ENCODE measurements around the gene DNAH7. TPM values are rescaled to one million over a fixed set of nuclear protein-coding genes. Genes with fewer than 3 reads are reported as not detected.
A peak's percentile ranks its signal among the peaks of the same experiment; 100 is the strongest.

The DNAH7 gene
- total RNA-seq, 1 donor from 2014 or later: 0.25 TPM

- no peak for DNase-seq
- intact Hi-C loops (cut with micrococcal nuclease): no loop called here
- ATAC-seq: no peak
These were observed 169.4 kb downstream of the DNAH7 start for GRCh38 chr2:195899226-195899625.

- intact Hi-C loops (cut with micrococcal nuclease): no loop called here
- ATAC-seq (peak; percentile 74), DNase-seq (peak; percentile 85)
These were observed 170.0 kb downstream of the DNAH7 start for GRCh38 chr2:195898505-195899191.

GRCh38 chr2:195891081-195891480 is 177.6 kb downstream of the DNAH7 start:
- ATAC-seq: no peak
- intact Hi-C loops (cut with micrococcal nuclease): no loop called here
- no peak for DNase-seq

- intact Hi-C loops (cut with micrococcal nuclease): no loop called here
- ATAC-seq (no peak), DNase-seq (no peak)
These were observed 189.5 kb downstream of the DNAH7 start for GRCh38 chr2:195879153-195879552.

GRCh38 chr2:195871326-195871725 is 197.3 kb downstream of the DNAH7 start:
- DNase-seq: no peak
- ATAC-seq: no peak
- intact Hi-C loops (cut with micrococcal nuclease): no loop called here

- intact Hi-C loops (cut with micrococcal nuclease): no loop called here
- DNase-seq (no peak), ATAC-seq (no peak)
These were observed 204.3 kb downstream of the DNAH7 start for GRCh38 chr2:195864316-195864715.

GRCh38 chr2:195863564-195863963 is 205.1 kb downstream of the DNAH7 start:
- DNase-seq (no peak), ATAC-seq (no peak)
- intact Hi-C loops (cut with micrococcal nuclease): no loop called here

GRCh38 chr2:195863121-195863520 is 205.5 kb downstream of the DNAH7 start:
- ATAC-seq: no peak
- no peak for DNase-seq
- intact Hi-C loops (cut with micrococcal nuclease): no loop called here

GRCh38 chr2:195861821-195862220 is 206.8 kb downstream of the DNAH7 start:
- no peak for DNase-seq
- no peak for ATAC-seq
- intact Hi-C loops (cut with micrococcal nuclease): no loop called here

GRCh38 chr2:195859513-195859912 is 209.1 kb downstream of the DNAH7 start:
- ATAC-seq (no peak), DNase-seq (no peak)
- intact Hi-C loops (cut with micrococcal nuclease): no loop called here

- ATAC-seq: no peak
- intact Hi-C loops (cut with micrococcal nuclease): no loop called here
- no peak for DNase-seq
These were observed 211.5 kb downstream of the DNAH7 start for GRCh38 chr2:195857132-195857531.

- no peak for DNase-seq
- intact Hi-C loops (cut with micrococcal nuclease): no loop called here
- ATAC-seq: no peak
These were observed 217.9 kb downstream of the DNAH7 start for GRCh38 chr2:195850764-195851163.

- intact Hi-C loops (cut with micrococcal nuclease): no loop called here
- no peak for DNase-seq
- no peak for ATAC-seq
These were observed 220.3 kb downstream of the DNAH7 start for GRCh38 chr2:195848119-195848899.

GRCh38 chr2:195842932-195843331 is 225.7 kb downstream of the DNAH7 start:
- DNase-seq: no peak
- intact Hi-C loops (cut with micrococcal nuclease): no loop called here
- no peak for ATAC-seq

- no peak for ATAC-seq
- intact Hi-C loops (cut with micrococcal nuclease): no loop called here
- no peak for DNase-seq
These were observed 230.6 kb downstream of the DNAH7 start for GRCh38 chr2:195838002-195838401.

- intact Hi-C loops (cut with micrococcal nuclease): no loop called here
- ATAC-seq (no peak), DNase-seq (no peak)
These were observed 232.6 kb downstream of the DNAH7 start for GRCh38 chr2:195836002-195836401.

- no peak for ATAC-seq
- no peak for DNase-seq
- intact Hi-C loops (cut with micrococcal nuclease): no loop called here
These were observed 233.8 kb downstream of the DNAH7 start for GRCh38 chr2:195834836-195835235.

- DNase-seq: no peak
- intact Hi-C loops (cut with micrococcal nuclease): no loop called here
- ATAC-seq: no peak
These were observed 237.4 kb downstream of the DNAH7 start for GRCh38 chr2:195830968-195831950.

GRCh38 chr2:195824478-195824877 is 244.2 kb downstream of the DNAH7 start:
- no peak for ATAC-seq
- no peak for DNase-seq
- intact Hi-C loops (cut with micrococcal nuclease): no loop called here

GRCh38 chr2:195823206-195823605 is 245.4 kb downstream of the DNAH7 start:
- intact Hi-C loops (cut with micrococcal nuclease): no loop called here
- ATAC-seq: no peak
- DNase-seq: no peak

Measured in left ventricle myocardium superior (tissue), 1 donor.